ENCODE measurements around the gene EXOC6B.
"Not testable (repeated sequence)": the region's sequence is repeated elsewhere in the genome, so short reads cannot be mapped to it uniquely, and the experiment has no call there.

Gene EXOC6B

GRCh38 chr2:72570413-72570812 is 255.4 kb downstream of the EXOC6B start:
- TF ChIP-seq CTCF (conservative IDR thresholded peaks at IDR 0.05), result no peak
- H3K27ac ChIP-seq, result no peak overlapping the region

GRCh38 chr2:72562451-72563153 is 263.2 kb downstream of the EXOC6B start:
- no peak overlapping the region for H3K27ac ChIP-seq
- no peak for TF ChIP-seq CTCF (conservative IDR thresholded peaks at IDR 0.05)

GRCh38 chr2:72561621-72562318 is 264.1 kb downstream of the EXOC6B start:
- no peak for TF ChIP-seq CTCF (conservative IDR thresholded peaks at IDR 0.05)
- no peak overlapping the region for H3K27ac ChIP-seq

- no peak overlapping the region for H3K27ac ChIP-seq
- TF ChIP-seq CTCF (conservative IDR thresholded peaks at IDR 0.05), result no peak
Observed at GRCh38 chr2:72555943-72556342, 269.9 kb downstream of the EXOC6B start.

GRCh38 chr2:72555363-72555762 is 270.5 kb downstream of the EXOC6B start:
- not testable (repeated sequence) for H3K27ac ChIP-seq

GRCh38 chr2:72554910-72555309 is 270.9 kb downstream of the EXOC6B start:
- not testable (repeated sequence) for H3K27ac ChIP-seq

GRCh38 chr2:72554381-72554780 is 271.5 kb downstream of the EXOC6B start:
- no peak for TF ChIP-seq CTCF (conservative IDR thresholded peaks at IDR 0.05)
- no peak overlapping the region for H3K27ac ChIP-seq

GRCh38 chr2:72548081-72548764 is 277.6 kb downstream of the EXOC6B start:
- H3K27ac ChIP-seq, result no peak overlapping the region
- TF ChIP-seq CTCF (conservative IDR thresholded peaks at IDR 0.05), result no peak

Measured in VCaP (cell line).